OCI-LY1 (cell line): ENCODE data around the gene DIP2C.

Experiments used
- CTCF ChIP-seq: fragments of 200-600 bp; sonication (generic), shearing (Covaris generic); IDR thresholded peaks from 2 replicates; pipeline ENCODE4 v1.5.1; 2017; ENCODE audit warnings: mild to moderate bottlenecking, antibody characterized with exemption, low read length, moderate library complexity, mixed read lengths
- EZH2 ChIP-seq: fragments of 200-600 bp; sonication (generic), shearing (Covaris generic); IDR thresholded peaks from 2 replicates; pipeline ENCODE4 v1.8.0; 2017; ENCODE audit warnings: borderline replicate concordance, mixed run types, mild to moderate bottlenecking, antibody characterized with exemption, low read length, moderate library complexity, mixed read lengths

DNA sequence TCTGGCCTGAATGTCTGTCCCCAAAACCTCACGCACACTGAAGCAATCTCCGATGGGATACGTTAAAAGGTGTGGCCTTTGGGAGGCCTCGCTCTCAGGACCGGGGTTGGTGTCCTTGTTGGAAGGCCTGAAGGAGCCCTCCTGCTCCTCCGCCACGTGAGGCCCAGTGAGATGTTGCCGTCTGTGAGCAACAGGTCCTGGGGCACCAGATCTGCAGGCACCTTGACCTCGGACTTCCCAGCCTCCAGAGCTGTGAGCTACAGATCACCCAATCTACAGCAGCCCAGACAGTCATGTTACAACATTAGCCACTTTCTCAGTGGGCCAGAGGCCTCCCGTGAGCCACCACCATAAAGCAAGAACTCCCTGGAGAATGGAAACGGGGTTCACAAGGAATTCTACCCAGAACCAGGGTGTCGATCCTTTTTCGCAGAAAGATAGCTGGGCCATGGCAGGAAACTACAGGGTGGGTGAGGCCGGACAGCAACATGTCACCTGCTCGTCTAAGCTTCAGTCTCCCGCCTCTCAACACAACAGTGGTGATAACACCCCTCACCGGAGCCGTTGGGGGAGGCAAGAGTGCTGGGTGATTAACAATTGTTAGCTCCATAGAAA is 87.0 kb downstream of the DIP2C start:
- TF ChIP-seq CTCF = no peak
- no peak for TF ChIP-seq EZH2
